ENCODE data around the gene SPINT4. TPM values are rescaled to one million over a fixed set of nuclear protein-coding genes. Genes with fewer than 3 reads are reported as not detected.

SPINT4 gene
- total RNA-seq, 4 donors from 2014 or later = not detected

DNA sequence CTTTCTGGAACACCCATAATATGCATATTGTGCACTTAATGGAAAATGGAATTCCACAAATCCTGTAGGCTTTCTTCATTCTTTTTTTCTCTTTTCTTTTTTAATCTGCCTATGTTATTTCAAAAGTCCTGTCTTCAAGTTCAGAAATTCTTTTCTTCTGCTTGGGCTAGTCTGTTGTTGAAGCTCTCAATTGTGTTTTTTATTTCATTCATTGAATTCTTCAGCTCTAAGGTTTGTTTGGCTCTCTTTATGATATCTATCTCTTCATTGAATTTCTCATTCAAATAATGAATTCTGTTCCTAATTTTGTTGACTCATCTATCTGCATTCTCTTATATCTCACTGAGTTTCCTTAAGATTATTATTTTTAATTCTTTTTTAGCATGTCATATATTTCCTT, 10.1 kb downstream of the SPINT4 start:
- no peak for DNase-seq (ENCODE audit: low spot score in 2 of 2)
- H3K36me3 ChIP-seq = no peaks in the 10 kb centered on the region
- no peak for TF ChIP-seq EP300 (IDR thresholded peaks at IDR 0.05)
- no peak for TF ChIP-seq POLR2A (IDR thresholded peaks at IDR 0.05)
- TF ChIP-seq, protein P1, sequence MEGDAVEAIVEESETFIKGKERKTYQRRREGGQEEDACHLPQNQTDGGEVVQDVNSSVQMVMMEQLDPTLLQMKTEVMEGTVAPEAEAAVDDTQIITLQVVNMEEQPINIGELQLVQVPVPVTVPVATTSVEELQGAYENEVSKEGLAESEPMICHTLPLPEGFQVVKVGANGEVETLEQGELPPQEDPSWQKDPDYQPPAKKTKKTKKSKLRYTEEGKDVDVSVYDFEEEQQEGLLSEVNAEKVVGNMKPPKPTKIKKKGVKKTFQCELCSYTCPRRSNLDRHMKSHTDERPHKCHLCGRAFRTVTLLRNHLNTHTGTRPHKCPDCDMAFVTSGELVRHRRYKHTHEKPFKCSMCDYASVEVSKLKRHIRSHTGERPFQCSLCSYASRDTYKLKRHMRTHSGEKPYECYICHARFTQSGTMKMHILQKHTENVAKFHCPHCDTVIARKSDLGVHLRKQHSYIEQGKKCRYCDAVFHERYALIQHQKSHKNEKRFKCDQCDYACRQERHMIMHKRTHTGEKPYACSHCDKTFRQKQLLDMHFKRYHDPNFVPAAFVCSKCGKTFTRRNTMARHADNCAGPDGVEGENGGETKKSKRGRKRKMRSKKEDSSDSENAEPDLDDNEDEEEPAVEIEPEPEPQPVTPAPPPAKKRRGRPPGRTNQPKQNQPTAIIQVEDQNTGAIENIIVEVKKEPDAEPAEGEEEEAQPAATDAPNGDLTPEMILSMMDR (IDR thresholded peaks at IDR 0.05) = no peak
- H3K4me1 ChIP-seq = no peaks in the 10 kb centered on the region
- no peaks in the 10 kb centered on the region for H3K27me3 ChIP-seq
- no peak overlapping the region for H3K4me3 ChIP-seq
- no peak overlapping the region for H3K27ac ChIP-seq
- H3K9me3 ChIP-seq = peaks cover 0 to 35% (median 1%) of the 10 kb centered on the region in 4 donors

DNA sequence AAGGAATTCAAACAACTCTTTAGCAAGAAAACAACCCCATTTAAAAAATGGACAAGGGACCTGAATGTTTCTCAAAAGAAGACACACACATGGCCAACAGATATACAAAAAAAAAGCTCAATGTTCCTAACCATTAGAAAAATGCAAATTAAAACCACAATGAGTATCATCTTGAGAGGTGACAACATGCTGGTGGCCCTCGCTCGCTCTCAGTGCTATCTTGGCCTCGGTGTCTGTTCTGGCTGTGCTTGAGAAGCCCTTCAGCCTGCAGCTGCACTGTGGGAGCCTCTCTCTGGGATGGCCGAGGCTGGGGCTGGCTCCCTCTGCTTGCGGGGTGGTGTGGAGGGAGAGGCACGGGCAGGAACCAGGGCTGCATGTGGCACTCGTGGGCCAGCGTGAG, 13.4 kb downstream of the SPINT4 start:
- TF ChIP-seq, protein P1 (IDR thresholded peaks at IDR 0.05) = no peak
- TF ChIP-seq POLR2A (IDR thresholded peaks at IDR 0.05) = no peak
- TF ChIP-seq EP300 (IDR thresholded peaks at IDR 0.05) = no peak
- 77 to 80% methylated on average over 6 to 8 of the region's 8 CpGs for WGBS, 2 donors
- H3K9me3 ChIP-seq = peaks cover 0 to 23% (median 1%) of the 10 kb centered on the region in 4 donors
- H3K27ac ChIP-seq = no peak overlapping the region
- DNase-seq (ENCODE audit: low spot score in 2 of 2) = no peak
- no peaks in the 10 kb centered on the region for H3K36me3 ChIP-seq
- H3K27me3 ChIP-seq = no peaks in the 10 kb centered on the region
- H3K4me3 ChIP-seq = no peak overlapping the region
- no peaks in the 10 kb centered on the region for H3K4me1 ChIP-seq

DNA sequence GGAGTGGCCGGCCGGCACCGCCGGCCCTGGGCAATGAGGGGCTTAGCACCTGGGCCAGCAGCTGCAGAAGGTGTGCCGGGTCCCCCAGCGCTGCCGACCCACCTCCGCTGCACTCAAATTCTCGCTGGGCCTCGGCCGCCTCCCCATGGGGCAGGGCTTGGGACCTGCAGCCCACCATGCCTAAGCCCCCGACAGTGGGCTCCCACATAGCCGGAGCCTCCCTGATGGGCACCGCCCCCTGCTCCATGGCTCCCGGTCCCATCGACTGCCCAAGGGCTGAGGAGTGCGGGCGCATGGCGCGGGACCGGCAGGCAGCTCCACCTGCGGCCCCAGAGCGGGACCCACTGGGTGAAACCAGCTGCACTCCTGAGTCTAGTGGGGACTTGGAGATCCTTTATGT, 13.8 kb downstream of the SPINT4 start:
- Histone ChIP-seq H3K4me1 (no peaks in the 10 kb centered on the region), H3K9me3 (peaks cover 0 to 23% (median 1%) of the 10 kb centered on the region in 4 donors), H3K27ac (no peak overlapping the region), H3K4me3 (no peak overlapping the region), H3K27me3 (no peaks in the 10 kb centered on the region), H3K36me3 (no peaks in the 10 kb centered on the region)
- WGBS, 2 donors = 88% methylated on average over 19 to 21 of the region's 23 CpGs
- DNase-seq (ENCODE audit: low spot score in 2 of 2) = no peak
- TF ChIP-seq POLR2A (IDR thresholded peaks at IDR 0.05) (no peak), EP300 (IDR thresholded peaks at IDR 0.05) (no peak)
- TF ChIP-seq, protein P1 (IDR thresholded peaks at IDR 0.05) = no peak

DNA sequence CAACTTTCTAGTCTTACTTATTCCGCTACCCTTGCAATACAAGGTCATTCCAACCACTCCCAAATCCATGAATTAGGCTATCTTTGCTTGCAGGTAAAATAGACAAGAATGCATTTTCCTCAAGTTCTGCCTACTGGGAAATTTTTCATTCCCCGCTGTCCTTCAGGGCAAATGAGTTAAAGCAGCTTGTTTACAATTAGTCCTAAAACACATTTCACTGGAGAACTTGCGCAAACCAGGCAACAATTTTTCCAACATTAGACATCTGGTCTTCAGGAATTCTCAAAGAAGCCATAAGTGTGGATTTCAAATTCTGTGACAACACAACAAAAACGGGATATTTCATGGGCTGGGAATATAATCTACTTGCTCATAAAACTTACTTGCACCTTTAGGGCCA, 20.4 kb downstream of the SPINT4 start:
- Histone ChIP-seq H3K9me3 (no peaks in the 10 kb centered on the region), H3K4me3 (no peak overlapping the region), H3K36me3 (no peaks in the 10 kb centered on the region), H3K27ac (no peak overlapping the region), H3K4me1 (no peaks in the 10 kb centered on the region), H3K27me3 (no peaks in the 10 kb centered on the region)
- DNase-seq (ENCODE audit: low spot score in 2 of 2) = no peak
- TF ChIP-seq, protein P1 (IDR thresholded peaks at IDR 0.05) = no peak
- no peak for TF ChIP-seq EP300 (IDR thresholded peaks at IDR 0.05)
- WGBS, 2 donors = 84 to 85% methylated on average over 4 of the region's 4 CpGs

DNA sequence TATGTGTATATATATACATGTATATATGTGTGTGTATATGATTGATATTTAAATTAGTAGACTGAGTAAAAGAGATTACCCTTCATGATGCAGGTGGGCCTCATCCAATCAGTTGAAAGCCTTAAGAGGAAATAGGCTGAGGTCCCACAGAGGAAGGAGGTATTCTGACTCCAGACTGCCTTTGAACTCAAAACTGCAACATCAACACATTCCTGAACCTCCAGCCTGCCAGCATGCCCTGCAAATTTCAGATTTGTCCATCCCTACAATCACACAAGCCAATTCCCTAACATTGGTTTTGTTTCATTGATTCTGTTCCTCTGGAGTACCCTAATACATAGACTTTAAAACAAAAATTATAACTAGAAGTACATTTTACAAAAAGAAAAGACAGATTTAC, 22.9 kb downstream of the SPINT4 start:
- Histone ChIP-seq H3K4me1 (no peaks in the 10 kb centered on the region), H3K27ac (no peak overlapping the region), H3K4me3 (no peak overlapping the region), H3K36me3 (no peaks in the 10 kb centered on the region), H3K9me3 (no peaks in the 10 kb centered on the region), H3K27me3 (no peaks in the 10 kb centered on the region)
- DNase-seq (ENCODE audit: low spot score in 2 of 2) = no peak
- TF ChIP-seq, protein P1 (IDR thresholded peaks at IDR 0.05) = no peak
- TF ChIP-seq POLR2A (IDR thresholded peaks at IDR 0.05) = no peak
- TF ChIP-seq EP300 (IDR thresholded peaks at IDR 0.05) = no peak

All from tibial nerve (tissue), 4 donors.